DOHH2 (cell line): Measurements from ENCODE around the gene UBA5.

Experiments
- EZH2phosphoT487 ChIP-seq: fragments of 200-600 bp; sonication (generic); IDR thresholded peaks from 2 replicates; pipeline ENCODE4 v1.6.1; 2017; ENCODE audit warnings: borderline replicate concordance, mild to moderate bottlenecking, antibody characterized with exemption, low read length, moderate library complexity, mixed read lengths
- TF ChIP-seq, protein P1 (sequence below): fragments of 200-600 bp; sonication (generic); IDR thresholded peaks from one replicate; pipeline ENCODE4 v1.5.1; 2014; ENCODE audit warnings: antibody characterized with exemption, mild to moderate bottlenecking, low read depth, low read length; ENCODE audit not compliant: poor library complexity, severe bottlenecking

DNA sequence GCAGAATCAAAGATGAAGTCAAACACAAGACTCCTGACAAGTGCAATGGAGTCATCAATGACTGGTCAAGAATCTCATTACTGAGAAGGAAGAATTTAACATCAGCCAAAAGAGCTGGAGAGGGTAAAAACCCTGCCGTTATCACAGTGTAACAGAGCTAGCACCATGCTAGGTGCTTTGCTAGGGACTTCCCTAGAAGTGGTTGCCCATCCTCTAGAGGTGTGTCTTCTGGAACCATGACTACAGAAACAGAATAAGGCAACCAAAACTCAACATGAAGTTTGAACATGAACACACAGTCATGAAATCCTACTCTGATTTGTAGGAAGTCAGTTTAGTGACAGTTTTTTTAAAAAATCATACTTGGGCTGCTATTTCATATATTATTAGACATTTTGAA lies 10.0 kb upstream of the UBA5 start:
- TF ChIP-seq, protein P1, sequence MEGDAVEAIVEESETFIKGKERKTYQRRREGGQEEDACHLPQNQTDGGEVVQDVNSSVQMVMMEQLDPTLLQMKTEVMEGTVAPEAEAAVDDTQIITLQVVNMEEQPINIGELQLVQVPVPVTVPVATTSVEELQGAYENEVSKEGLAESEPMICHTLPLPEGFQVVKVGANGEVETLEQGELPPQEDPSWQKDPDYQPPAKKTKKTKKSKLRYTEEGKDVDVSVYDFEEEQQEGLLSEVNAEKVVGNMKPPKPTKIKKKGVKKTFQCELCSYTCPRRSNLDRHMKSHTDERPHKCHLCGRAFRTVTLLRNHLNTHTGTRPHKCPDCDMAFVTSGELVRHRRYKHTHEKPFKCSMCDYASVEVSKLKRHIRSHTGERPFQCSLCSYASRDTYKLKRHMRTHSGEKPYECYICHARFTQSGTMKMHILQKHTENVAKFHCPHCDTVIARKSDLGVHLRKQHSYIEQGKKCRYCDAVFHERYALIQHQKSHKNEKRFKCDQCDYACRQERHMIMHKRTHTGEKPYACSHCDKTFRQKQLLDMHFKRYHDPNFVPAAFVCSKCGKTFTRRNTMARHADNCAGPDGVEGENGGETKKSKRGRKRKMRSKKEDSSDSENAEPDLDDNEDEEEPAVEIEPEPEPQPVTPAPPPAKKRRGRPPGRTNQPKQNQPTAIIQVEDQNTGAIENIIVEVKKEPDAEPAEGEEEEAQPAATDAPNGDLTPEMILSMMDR = no peak
- no peak for TF ChIP-seq EZH2phosphoT487
